ENCODE results near the gene ZNF337.

Gene ZNF337

GRCh38 chr20:25699914-25700313 is 3.3 kb upstream of the ZNF337 start:
- Histone ChIP-seq H3K9me3 (no peaks in the 10 kb centered on the region), H3K27me3 (peaks cover 5% of the 10 kb centered on the region), H3K36me3 (no peaks in the 10 kb centered on the region), H3K4me1 (no peaks in the 10 kb centered on the region), H3K4me3 (ENCODE audit: low read depth, low read length) (no peak overlapping the region)
- DNase-seq: no peak
- TF ChIP-seq CTCF (IDR thresholded peaks at IDR 0.05; ENCODE audit: low read depth, low read length): no peak

DNA sequence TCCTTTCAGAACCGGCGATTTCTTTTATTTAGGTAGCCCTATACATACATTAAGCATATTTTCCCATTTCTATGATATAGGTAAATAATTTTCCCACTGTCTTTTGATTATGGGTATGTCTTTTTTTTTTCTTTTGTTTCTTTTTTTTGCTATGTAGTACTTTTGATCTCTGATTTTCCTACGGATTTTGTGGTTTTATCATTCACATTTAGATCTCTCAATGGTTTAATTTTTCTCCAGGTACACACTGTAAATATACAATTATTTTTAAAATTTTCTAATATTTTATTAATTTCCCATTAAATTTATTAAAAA is 436 bp upstream of the ZNF337 start:
- no peak for TF ChIP-seq CTCF (IDR thresholded peaks at IDR 0.05; ENCODE audit: low read depth, low read length)
- Histone ChIP-seq H3K27me3 (no peaks in the 10 kb centered on the region), H3K36me3 (no peaks in the 10 kb centered on the region), H3K4me3 (ENCODE audit: low read depth, low read length) (peak overlapping the region; percentile 81), H3K9me3 (no peaks in the 10 kb centered on the region), H3K4me1 (no peaks in the 10 kb centered on the region)
- no peak for DNase-seq

GRCh38 chr20:25695532-25696370 is 902 bp downstream of the ZNF337 start:
- Histone ChIP-seq H3K4me3 (ENCODE audit: low read depth, low read length) (peak overlapping the region; percentile 81), H3K36me3 (no peaks in the 10 kb centered on the region), H3K9me3 (no peaks in the 10 kb centered on the region), H3K27me3 (no peaks in the 10 kb centered on the region), H3K4me1 (no peaks in the 10 kb centered on the region)
- TF ChIP-seq CTCF (IDR thresholded peaks at IDR 0.05; ENCODE audit: low read depth, low read length): no peak
- peak; percentile 11 for DNase-seq

- H3K9me3 ChIP-seq: no peaks in the 10 kb centered on the region
- H3K27me3 ChIP-seq: no peaks in the 10 kb centered on the region
- no peaks in the 10 kb centered on the region for H3K4me1 ChIP-seq
- no peaks in the 10 kb centered on the region for H3K36me3 ChIP-seq
- TF ChIP-seq CTCF (IDR thresholded peaks at IDR 0.05; ENCODE audit: low read depth, low read length): no peak
- no peak for DNase-seq
- H3K4me3 ChIP-seq (ENCODE audit: low read depth, low read length): no peak overlapping the region
Measured at GRCh38 chr20:25692499-25692898, 4.2 kb downstream of the ZNF337 start.

DNA sequence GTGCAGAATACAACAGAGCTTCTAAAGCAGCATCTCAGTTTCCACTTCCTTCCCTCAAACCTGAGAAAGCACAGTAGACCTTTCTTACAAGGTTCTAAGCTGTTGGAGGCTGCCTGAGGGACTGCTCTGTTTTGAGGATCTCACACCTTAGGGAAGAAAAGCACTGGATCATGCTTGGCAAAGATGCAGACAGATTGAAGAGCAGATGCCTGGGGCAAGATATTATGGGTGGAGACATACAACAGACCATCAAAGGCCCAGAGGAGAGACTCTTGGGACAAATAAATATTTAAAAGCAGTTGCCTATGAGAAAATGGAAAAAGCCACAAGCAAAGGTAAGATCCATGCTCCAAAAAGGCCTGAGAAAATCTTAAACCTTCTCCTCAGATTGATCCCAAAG is 6.2 kb downstream of the ZNF337 start:
- H3K4me1 ChIP-seq: no peaks in the 10 kb centered on the region

More for the DNA sequence above, 6.2 kb downstream of the ZNF337 start:
- no peak for DNase-seq
- Histone ChIP-seq H3K36me3 (no peaks in the 10 kb centered on the region), H3K27me3 (no peaks in the 10 kb centered on the region), H3K4me3 (ENCODE audit: low read depth, low read length) (no peak overlapping the region), H3K9me3 (no peaks in the 10 kb centered on the region)
- TF ChIP-seq CTCF (IDR thresholded peaks at IDR 0.05; ENCODE audit: low read depth, low read length): no peak
